HG02970 (cell line): ENCODE data around the gene CD4.

ENCODE experiments used
- ATAC-seq: cut with Tn5 transposase; IDR thresholded peaks from one replicate; pipeline ENCODE4 v1.9.1; 2021; ENCODE audit warnings: mild to moderate bottlenecking, moderate library complexity, moderate number of reproducible peaks; ENCODE audit not compliant: unreplicated experiment, low FRiP score

CD4 gene

GRCh38 chr12:6765048-6765633 lies 24.2 kb upstream of the CD4 start:
- ATAC-seq = no peak

GRCh38 chr12:6765634-6766581 lies 23.4 kb upstream of the CD4 start, which contains the start of gene PTMS:
TSS of gene PTMS (plus strand) at chr12:6766363. CDS start at chr12:6766706, 343 bp downstream.
- no peak for ATAC-seq

GRCh38 chr12:6766651-6767349 lies 22.5 kb upstream of the CD4 start:
- ATAC-seq = no peak

DNA sequence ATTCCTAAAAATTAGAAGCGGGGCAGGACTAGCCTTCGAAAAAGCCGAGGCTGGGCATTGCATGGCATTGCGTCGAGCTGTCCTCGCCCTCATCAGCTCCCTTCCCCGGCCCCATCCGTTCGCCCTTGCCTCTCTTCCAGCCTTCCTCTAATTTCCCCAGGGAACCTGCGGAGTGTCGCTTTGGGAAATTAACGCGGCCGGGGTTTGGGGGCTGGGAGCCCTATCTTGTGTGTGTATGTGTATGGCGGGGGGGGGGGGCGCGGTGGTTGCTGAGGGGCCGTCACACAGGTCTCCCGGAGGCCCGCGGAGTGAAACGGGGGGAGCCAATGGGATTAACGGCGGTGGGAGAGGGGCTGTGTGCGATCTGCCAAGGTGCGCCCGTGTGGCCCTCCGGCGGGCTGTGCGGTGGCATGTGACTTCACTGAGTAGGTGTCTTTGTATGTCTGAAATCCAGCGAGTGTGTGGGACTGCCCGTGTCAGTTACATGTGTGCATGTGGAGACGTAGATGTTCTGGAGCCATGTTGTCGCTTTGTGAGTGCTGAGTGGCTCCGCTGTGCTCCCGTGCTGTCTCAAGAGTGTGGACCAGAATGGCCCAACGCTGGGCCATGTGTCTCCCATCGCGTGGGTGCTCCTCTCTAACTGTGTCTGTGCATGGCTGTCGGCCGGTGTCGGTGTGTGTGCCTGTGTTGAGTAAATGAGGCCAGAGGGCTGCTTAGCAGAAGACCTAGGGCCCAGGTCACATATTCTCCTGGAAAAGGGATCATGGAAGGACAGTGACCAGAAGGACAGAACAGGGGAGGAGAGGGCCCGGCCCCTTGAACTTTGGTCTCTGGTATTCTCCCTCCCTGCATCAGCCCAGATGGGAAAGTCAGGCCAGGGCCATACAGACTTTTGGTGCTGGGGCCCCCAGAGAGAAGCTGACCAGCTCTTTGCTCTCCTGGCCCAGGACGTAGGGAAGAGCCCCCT lies 21.7 kb upstream of the CD4 start:
- ATAC-seq = no peak

- ATAC-seq = no peak
Measured at GRCh38 chr12:6768437-6768914, 20.9 kb upstream of the CD4 start.

- no peak for ATAC-seq
Measured at GRCh38 chr12:6768990-6769389, 20.3 kb upstream of the CD4 start.

DNA sequence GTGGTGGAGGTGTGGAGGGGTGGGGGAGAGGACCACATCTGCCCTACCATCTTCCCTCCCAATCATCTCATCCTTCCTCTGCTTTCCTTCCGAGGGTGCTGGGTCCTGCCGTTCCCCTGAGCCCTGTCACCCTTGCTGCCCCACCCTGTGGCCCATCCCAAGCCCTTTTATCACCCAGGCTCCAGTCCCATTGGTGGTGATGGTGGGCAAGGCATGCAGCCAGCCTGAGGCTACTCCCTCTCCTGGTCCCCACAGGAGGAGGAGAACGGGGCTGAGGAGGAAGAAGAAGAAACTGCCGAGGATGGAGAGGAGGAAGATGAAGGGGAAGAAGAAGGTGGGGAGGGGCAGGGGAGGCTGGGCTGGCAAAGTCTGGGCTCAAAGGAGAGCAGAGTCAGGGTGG lies 19.7 kb upstream of the CD4 start:
- no peak for ATAC-seq

DNA sequence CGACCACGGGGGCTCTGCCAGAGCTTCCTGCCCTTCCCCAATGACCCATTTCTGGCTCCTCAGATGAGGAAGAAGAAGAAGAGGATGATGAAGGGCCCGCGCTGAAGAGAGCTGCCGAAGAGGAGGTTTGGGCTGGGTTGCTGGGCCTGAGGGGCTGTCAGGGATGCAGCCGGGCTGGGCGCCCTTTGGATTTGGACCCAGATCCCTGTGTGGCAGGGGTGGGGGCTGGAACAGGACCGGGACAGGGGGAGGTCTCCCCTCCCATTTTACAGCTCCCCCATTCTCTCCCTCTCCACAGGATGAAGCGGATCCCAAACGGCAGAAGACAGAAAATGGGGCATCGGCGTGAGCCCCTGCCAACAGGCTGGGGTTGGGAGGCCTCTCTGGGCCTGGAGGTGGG lies 19.2 kb upstream of the CD4 start:
- ATAC-seq = no peak

- ATAC-seq = no peak
Measured at GRCh38 chr12:6770600-6770999, 18.7 kb upstream of the CD4 start.

DNA sequence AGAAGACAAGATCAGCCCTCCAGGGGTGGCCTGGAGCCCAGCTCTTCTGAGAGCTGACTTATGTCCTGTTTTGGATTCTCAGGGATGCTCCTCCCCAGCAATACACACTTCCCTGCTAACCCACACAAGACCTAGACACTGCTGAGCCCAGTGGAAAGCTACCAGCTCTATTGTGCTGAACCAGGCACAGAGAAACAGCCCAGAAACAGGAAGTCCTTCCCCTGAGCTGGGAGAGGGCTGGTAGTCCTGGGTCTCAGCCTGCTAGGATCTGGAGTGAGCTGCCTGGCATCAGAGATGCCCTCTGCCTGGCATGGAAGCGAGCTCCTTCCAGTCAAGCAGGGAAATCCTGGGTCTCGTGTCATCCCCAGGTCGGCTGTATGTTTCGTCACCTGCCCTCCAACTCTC lies 18.2 kb upstream of the CD4 start:
- ATAC-seq = no peak

- no peak for ATAC-seq
Measured at GRCh38 chr12:6771509-6772330, 17.6 kb upstream of the CD4 start.

GRCh38 chr12:6772331-6772695 lies 17.0 kb upstream of the CD4 start, which contains the start of gene LAG3:
TSS of gene LAG3 (plus strand) at chr12:6772520. CDS start at chr12:6772853, 333 bp downstream.
- no peak for ATAC-seq

DNA sequence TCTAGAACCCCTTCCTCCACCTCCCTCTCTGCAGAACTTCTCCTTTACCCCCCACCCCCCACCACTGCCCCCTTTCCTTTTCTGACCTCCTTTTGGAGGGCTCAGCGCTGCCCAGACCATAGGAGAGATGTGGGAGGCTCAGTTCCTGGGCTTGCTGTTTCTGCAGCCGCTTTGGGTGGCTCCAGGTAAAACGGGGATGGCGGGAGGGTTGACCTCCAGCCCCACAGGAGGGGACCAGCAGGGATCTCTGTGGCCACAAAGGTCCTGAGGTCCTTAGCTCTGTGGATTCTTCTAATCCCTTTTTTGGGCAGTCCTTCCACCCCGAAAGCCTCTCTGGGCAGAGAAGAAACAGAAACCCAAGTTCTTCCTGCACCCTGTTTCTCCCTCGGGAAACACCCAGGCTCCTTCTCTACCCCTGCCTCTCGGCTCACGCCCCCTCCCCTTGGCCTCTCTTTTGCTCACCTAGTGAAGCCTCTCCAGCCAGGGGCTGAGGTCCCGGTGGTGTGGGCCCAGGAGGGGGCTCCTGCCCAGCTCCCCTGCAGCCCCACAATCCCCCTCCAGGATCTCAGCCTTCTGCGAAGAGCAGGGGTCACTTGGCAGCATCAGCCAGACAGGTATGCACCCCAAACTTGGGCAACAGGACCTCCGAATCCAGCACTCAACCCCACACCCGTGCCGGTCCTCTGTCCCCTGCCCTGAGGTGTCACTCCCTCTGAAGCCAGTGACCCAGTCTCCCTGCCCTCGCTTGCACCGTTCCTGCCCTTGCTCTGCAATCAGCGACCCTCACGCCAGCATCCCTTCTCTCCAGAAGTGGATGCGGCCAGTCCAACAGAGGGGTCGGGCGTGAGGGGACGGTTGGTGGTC lies 16.4 kb upstream of the CD4 start:
- ATAC-seq = no peak

GRCh38 chr12:6773590-6774351 lies 15.6 kb upstream of the CD4 start:
- ATAC-seq = no peak

GRCh38 chr12:6774499-6775062 lies 14.7 kb upstream of the CD4 start:
- ATAC-seq = no peak

DNA sequence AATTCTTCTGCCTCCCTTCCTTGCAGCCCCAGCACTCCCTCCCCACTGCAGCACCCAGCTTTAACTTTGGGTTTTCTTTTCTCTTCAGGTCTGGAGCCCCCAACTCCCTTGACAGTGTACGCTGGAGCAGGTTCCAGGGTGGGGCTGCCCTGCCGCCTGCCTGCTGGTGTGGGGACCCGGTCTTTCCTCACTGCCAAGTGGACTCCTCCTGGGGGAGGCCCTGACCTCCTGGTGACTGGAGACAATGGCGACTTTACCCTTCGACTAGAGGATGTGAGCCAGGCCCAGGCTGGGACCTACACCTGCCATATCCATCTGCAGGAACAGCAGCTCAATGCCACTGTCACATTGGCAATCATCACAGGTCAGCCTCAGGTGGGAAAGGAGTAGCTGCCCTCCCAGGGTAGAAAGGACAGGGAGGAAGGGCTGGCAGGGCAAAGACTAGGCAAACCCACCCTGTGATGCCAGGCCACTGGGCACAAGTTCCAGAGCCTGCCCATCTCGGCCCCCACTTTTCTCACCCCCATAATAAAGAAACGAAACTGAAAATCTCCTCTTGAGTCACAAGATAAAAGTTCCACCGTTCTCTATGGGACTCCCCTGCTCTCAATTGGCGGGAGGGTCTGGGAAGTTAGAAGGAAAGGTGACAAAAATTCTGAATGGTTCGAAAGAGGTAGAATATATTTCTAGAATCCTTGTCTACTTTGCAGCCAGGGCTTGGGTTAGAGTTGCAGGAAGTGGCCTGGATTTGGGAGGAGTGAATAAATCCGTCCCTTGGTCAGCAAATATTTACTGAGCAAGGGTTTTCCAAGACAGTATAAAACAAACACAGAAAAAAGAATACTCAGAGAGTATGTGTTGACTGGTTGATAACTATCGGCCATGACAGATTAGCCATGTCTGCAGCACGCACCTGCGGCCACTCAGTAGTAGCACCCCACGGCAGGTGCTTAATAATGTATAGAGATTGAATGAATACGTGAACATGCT lies 13.8 kb upstream of the CD4 start:
- no peak for ATAC-seq
